Lower lobe of right lung (tissue), 2 donors: ENCODE results near the gene GNG7. TPM values are rescaled to one million over a fixed set of nuclear protein-coding genes. Genes with fewer than 3 reads are reported as not detected.
A peak's percentile ranks its signal among the peaks of the same experiment; 100 is the strongest.

Experiments
- ATAC-seq, 2 donors: fragments of 200-7000 bp; cut with Tn5 transposase; one replicate each; pipeline ENCODE4 v1.9.1; 2020 to 2022; ENCODE audit warnings: mild to moderate bottlenecking in 2 of 2, moderate library complexity in 2 of 2
- DNase-seq: peaks from one replicate; pipeline ENCODE4 v3.0.0-alpha.2; 2020
- H3K27ac ChIP-seq: fragments of 200-600 bp; one replicate; pipeline ENCODE4 v1.8.0; 2022
- H3K27me3 ChIP-seq: fragments of 200-600 bp; one replicate; pipeline ENCODE4 v1.8.0; 2022; ENCODE audit warnings: low read depth
- H3K36me3 ChIP-seq: fragments of 200-600 bp; one replicate; pipeline ENCODE4 v1.8.0; 2022; ENCODE audit warnings: mild to moderate bottlenecking
- H3K4me1 ChIP-seq: fragments of 200-600 bp; one replicate; pipeline ENCODE4 v1.8.0; 2022
- H3K4me3 ChIP-seq: fragments of 200-600 bp; one replicate; pipeline ENCODE4 v1.8.0; 2022; ENCODE audit warnings: mild to moderate bottlenecking
- H3K9me3 ChIP-seq: fragments of 200-600 bp; one replicate; pipeline ENCODE4 v1.8.0; 2022
- intact Hi-C: fragments of 100-400 bp; cut with DNase I; formaldehyde crosslinking; loops from one replicate; pipeline ENCODE4 v1.11.0; 2022
- total RNA-seq: library from RNA; stranded (reverse); fragmentation: NEBNext Ultra II Directional; extraction: Animal tissue kit (Norgen Biotek cat#: 25700); gene quantifications from one replicate; pipeline ENCODE4 v1.2.1, GENCODE V29; 2021
- TF ChIP-seq, protein P1 (sequence below): fragments of 200-600 bp; IDR thresholded peaks from one replicate; pipeline ENCODE4 v1.8.0; 2022; ENCODE audit warnings: antibody characterized with exemption, mild to moderate bottlenecking
- donor health status: DM: no; HTN: yes; CAD: no; lungs with severe emphysema.

Gene GNG7
- total RNA-seq, 1 donor from 2014 or later = 6.2 TPM

DNA sequence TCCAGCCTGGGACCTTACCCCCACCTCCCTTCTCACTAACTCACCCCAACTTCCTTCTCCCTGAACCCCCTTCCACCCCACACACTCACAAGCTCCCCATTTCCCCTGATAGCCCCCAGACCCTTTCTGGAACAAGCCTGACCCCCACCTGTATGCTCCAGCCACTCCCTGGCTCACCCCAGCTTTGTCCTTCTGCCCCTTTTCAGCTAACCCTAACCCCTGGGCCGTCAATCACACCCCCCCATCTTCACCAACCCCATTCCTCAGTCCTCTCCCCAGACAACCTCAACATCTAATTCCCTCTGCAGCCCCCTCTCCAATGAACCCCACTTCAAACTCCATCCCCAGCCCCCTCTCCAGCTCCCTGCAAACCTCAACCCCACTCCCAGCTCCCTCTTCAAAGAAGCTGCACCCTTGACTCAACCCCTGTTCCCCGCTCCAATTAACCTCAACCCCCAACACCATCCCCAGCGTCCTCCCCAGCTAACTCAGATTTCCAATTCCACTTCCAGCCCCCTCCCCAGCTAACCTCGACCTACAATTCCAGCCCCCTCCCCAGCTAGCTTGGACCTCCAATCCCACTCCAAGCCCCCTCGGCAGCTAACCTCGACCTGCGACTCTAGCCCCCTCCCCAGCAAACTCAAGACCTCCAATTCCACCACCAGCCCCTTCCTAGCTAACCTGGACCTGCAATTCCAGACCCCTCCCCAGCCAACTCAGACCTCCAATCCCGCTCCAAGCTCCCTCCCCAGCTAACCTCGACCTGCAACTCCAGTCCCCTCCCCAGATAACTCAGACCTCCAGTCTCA is 929 bp downstream of the GNG7 start:
- ATAC-seq = no peak
- H3K27ac ChIP-seq = no peak overlapping the region

DNA sequence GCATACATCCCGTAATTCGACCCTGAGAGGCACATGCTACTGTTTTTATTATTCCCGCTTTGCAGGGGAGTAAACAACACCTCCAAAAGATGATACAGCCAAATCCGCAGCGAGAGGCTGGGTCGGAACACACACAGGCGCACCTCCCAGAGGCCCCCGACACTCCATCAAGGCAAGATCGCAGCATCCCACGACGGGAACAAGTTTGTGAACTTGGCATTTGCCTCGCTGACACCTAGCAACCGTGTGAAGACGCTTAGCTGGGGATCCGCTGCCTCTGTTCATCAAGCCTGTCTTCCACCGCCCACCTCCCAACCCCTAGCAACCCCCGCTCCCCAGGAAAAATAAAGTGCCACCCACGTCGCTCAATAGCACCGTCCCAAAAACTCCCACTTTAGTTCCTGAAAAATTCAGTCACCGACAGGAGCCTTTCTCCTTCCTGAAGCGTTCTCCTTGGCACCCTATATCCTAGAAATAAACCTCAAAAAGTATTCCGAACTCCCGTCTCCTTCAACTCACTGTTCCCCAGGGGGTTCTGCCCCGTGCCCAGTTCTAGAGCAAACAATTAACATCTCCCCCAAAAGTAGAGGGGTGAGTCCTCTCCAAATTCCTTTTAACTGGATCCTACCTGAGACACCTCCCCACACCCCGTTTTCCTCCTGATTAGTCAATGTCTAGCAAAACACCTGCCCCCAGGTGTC is 1.7 kb downstream of the GNG7 start:
- intact Hi-C loops = no loop called here
- no peak overlapping the region for H3K4me3 ChIP-seq
- ATAC-seq (no peak), DNase-seq (no peak)
- no peak overlapping the region for H3K27ac ChIP-seq
- H3K4me1 ChIP-seq = peaks cover 5% of the 10 kb centered on the region
- TF ChIP-seq, protein P1, sequence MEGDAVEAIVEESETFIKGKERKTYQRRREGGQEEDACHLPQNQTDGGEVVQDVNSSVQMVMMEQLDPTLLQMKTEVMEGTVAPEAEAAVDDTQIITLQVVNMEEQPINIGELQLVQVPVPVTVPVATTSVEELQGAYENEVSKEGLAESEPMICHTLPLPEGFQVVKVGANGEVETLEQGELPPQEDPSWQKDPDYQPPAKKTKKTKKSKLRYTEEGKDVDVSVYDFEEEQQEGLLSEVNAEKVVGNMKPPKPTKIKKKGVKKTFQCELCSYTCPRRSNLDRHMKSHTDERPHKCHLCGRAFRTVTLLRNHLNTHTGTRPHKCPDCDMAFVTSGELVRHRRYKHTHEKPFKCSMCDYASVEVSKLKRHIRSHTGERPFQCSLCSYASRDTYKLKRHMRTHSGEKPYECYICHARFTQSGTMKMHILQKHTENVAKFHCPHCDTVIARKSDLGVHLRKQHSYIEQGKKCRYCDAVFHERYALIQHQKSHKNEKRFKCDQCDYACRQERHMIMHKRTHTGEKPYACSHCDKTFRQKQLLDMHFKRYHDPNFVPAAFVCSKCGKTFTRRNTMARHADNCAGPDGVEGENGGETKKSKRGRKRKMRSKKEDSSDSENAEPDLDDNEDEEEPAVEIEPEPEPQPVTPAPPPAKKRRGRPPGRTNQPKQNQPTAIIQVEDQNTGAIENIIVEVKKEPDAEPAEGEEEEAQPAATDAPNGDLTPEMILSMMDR = no peak
- no peaks in the 10 kb centered on the region for H3K9me3 ChIP-seq
- no peaks in the 10 kb centered on the region for H3K36me3 ChIP-seq
- peaks cover 4% of the 10 kb centered on the region for H3K27me3 ChIP-seq

More for the DNA sequence above, 929 bp downstream of the GNG7 start:
- intact Hi-C loops = no loop called here
- no peak for DNase-seq
- Histone ChIP-seq H3K9me3 (no peaks in the 10 kb centered on the region), H3K4me3 (peak overlapping the region; percentile 51), H3K36me3 (no peaks in the 10 kb centered on the region), H3K4me1 (peaks cover 5% of the 10 kb centered on the region), H3K27me3 (peaks cover 4% of the 10 kb centered on the region)
- TF ChIP-seq, protein P1 = no peak

DNA sequence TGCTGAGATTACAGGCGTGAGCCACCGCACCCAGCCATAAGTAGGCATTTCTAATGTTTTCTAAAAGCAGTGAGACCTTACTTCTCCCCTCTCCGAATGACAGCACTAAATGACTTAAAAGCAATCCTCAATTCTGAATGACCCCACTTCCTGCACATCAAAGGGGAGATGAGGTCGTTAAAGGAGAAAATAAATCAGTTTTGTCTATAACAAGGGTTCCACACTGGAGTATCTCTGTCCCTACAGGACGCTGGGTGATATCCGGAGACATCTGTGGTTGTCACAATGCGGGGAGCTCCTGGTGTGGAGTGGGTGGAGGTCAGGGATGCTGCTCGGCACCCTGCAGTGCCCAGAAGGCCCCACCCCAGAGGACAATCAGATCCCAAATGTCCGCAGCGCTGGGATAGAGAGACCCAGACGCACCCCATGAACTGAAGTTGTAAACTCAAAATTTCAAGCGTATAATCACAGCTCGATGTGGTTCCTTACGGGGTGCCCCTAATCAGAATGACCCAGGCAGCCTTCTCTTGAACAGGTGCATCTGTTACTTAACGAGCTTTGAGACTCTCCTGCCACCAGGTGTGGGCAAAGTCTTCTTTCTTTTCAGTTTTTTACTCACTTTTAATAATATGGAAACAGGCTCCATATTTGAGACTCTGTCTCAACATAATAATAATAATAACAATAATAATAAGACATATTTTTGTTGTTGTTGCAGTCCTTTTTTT is 2.9 kb downstream of the GNG7 start:
- intact Hi-C loops = no loop called here
- DNase-seq = no peak

GRCh38 chr19:2694196-2694595 is 8.3 kb downstream of the GNG7 start:
- no peaks in the 10 kb centered on the region for H3K9me3 ChIP-seq
- no peaks in the 10 kb centered on the region for H3K36me3 ChIP-seq
- intact Hi-C loops = no loop called here
- no peak overlapping the region for H3K27ac ChIP-seq
- peaks cover 15% of the 10 kb centered on the region for H3K4me1 ChIP-seq
- no peak overlapping the region for H3K4me3 ChIP-seq
- no peak for DNase-seq
- ATAC-seq = no peak
- TF ChIP-seq, protein P1 = no peak
- H3K27me3 ChIP-seq = no peaks in the 10 kb centered on the region

More for the DNA sequence above, 2.9 kb downstream of the GNG7 start:
- no peak overlapping the region for H3K4me3 ChIP-seq
- H3K27me3 ChIP-seq = peaks cover 4% of the 10 kb centered on the region
- H3K4me1 ChIP-seq = peaks cover 12% of the 10 kb centered on the region
- no peak overlapping the region for H3K27ac ChIP-seq
- ATAC-seq = no peak
- no peaks in the 10 kb centered on the region for H3K36me3 ChIP-seq
- H3K9me3 ChIP-seq = no peaks in the 10 kb centered on the region
- TF ChIP-seq, protein P1 = no peak

DNA sequence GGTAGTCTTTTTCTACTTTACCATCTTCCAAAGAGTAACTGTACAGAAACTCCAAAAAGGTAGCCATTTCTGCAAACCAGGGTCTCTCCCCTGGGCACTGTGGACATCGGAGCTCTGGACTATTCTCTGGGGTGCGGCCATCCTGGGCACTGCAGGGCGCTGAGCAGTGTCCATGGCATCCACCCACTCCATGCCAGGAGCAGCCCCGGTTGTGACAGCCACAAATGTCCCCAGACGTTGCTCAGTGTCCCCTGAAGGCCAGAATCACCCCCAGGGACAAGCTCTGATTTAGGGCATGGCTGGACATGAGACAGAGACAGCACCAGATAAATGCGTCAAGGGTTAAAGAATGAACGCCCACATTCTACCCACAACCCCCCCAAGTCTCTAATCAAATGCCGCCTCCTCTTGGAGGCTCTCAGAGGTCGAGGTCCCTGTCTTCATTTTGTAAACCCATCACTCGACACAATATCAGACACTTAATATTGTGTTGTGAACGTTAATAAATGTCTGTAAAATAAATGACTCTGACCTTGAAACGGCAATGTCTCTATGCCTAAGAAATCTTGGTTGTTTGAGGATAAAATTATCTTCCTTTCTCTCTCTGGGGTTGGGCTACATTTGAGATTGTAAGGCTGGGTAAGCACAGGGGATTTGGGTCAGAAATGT is 8.9 kb downstream of the GNG7 start:
- Histone ChIP-seq H3K36me3 (no peaks in the 10 kb centered on the region), H3K9me3 (no peaks in the 10 kb centered on the region), H3K4me3 (no peak overlapping the region), H3K27ac (no peak overlapping the region), H3K27me3 (no peaks in the 10 kb centered on the region), H3K4me1 (peaks cover 15% of the 10 kb centered on the region)
- no peak for ATAC-seq
- no peak for DNase-seq
- TF ChIP-seq, protein P1 = no peak
- intact Hi-C loops = no loop called here
